ENCODE data around the gene CFAP221.

Gene CFAP221

DNA sequence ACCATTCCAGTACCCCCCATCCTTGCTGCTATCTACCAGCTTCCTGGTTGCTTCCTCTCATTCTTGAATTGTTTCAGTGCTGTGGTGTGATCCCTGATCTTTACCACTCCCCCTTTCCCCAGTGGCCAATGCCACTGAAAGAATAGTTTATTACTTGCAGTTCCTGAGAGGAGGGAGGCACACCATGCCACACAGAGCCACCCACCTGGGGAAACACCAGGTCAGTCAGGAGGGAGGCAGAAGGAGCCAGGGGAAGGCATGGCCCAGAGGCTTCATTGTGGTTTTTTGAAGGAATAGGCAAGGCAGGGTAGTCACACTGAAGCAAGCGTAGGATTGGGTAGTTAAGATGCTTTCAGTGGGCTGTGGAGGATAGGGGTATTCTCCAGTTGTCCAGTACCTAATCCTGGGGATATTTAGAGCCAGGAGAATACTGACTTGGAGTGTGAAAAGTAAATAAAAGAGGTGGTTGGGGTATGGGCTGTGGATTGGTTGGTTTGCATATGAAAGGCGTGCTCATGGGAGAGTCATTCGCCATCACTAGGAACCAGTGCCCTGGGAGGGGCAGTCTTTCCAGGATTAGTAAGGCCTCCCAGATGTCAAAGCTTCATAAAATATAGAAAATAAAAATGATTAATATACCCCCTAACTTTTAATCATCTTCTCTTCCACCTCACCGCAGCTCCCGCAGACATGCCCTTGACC is 128.1 kb downstream of the CFAP221 start:
- DNase-seq (no peak), ATAC-seq (peak; percentile 19)
- Mint-ChIP-seq H3K4me3 (no peak overlapping the region), H3K4me1 (no peaks in the 10 kb centered on the region), H3K27ac (no peak overlapping the region), H3K9me3 (no peaks in the 10 kb centered on the region), H3K27me3 (no peaks in the 10 kb centered on the region)

DNA sequence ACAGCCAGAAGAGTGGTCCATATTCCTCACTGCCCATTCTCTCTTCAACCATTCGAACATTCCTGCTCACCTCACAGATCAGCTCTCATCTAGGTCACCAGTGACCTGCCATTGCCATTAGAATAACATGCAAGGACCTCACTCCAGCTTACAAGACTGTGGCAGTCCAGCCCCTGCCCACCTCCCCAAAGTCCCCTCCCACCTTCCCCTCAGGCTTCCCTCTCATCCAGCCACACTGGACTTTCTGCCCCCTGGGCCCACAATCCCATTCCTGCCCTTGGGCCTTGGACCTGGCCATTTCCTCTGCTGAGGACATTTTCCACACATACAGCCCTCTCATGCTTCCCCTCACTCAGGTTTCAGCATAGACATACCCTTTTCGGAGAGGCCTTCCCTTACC is 129.5 kb downstream of the CFAP221 start:
- no peak for DNase-seq
- no peak for ATAC-seq
- Mint-ChIP-seq H3K4me1 (peaks cover 7% of the 10 kb centered on the region), H3K27me3 (no peaks in the 10 kb centered on the region), H3K27ac (peak overlapping the region in 1 of 2 donors; percentile 26), H3K9me3 (peaks cover 0 to 7% of the 10 kb centered on the region in 2 donors), H3K4me3 (no peak overlapping the region)

DNA sequence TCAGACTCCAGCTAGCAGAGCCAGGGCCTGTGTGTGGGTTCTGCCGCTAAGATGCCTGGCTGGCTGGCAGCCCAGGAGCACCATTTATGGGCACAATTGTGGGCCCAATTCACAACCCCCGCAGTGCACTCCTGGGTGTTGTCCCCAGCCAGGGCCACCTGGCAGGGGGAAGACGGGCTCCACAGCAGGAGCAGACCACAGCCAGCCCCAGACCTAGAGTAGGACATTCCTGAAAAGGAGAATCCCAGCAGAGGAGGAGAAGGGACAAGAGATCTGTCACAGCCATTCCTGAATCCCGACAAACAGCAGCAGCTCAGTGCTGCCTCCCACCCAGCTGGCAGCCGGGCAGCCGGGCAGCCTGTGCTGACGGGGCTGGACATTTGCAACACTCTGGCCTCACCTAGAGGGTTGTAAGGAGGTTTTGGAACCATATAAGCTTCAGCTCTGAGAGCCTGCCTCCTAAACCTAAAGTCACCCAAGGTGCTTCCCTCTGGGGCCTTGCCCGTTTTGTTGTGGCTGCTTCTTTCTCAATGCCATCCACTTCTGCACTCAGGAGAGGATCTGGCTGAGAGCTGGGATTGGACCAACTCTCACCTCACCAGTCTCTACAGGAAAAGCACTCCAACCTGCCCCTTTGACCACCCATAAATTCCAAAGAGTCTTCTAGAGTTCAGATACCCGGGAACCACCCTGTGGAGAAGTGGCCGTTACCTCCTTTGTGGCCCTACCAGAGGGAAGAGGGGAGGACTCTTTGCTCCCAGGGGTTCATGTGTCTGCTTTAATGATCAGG is 130.7 kb downstream of the CFAP221 start:
- DNase-seq = no peak
- ATAC-seq = no peak
- Mint-ChIP-seq H3K27ac (no peak overlapping the region), H3K4me3 (no peak overlapping the region), H3K27me3 (no peaks in the 10 kb centered on the region), H3K9me3 (peaks cover 0 to 7% of the 10 kb centered on the region in 2 donors), H3K4me1 (peaks cover 12% of the 10 kb centered on the region)

DNA sequence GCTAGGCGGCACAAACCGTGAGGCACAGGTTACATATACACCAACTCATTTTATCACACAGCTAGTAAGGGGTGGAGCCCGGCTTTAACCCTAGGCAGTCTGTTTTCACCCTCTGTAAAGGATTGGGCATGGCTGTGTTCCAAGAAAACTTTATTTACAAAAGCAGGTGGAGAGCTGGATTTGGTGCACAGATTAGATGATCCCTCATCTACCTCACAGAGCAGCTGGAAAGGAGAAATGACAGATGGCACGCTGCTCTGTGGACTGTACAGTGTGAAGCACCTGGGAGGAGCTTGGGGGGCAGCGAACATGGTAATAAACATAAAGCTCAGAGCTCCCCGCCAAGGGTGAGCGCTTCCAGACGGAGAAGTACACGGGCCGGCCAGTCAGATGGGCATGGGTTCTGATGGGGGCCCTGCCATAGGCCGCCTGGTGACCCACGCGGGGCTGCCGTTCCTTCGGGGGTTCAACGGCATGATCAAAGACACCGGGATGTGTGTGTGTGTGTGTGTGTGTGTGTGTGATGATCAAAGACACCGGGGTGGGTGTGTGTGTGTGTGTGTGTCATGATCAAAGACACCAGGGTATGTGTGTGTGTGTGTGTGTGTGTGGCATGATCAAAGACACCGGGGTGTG is 133.9 kb downstream of the CFAP221 start:
- no peaks in the 10 kb centered on the region for H3K27me3 Mint-ChIP-seq
- H3K4me1 Mint-ChIP-seq = peaks cover 34% of the 10 kb centered on the region
- H3K9me3 Mint-ChIP-seq = peaks cover 0 to 7% of the 10 kb centered on the region in 2 donors
- H3K27ac Mint-ChIP-seq = peak overlapping the region; percentile 93 to 97
- no peak for DNase-seq
- peak overlapping the region; percentile 87 to 92 for H3K4me3 Mint-ChIP-seq
- ATAC-seq = peak; percentile 13

DNA sequence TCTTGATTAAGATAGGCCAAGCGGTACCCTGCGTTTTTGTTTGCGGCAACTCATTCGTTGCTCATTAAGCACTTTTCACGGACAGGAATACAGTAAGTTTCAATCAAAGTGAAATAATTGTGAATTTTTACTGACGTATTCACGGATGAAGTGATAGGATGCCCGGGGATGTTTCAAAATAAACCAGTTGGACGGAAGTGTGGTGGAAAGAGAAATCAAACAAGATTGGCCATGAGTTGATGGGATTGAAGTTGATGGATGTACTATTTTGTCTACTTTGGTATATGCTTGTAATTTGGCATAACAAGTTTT is 135.2 kb downstream of the CFAP221 start:
- Mint-ChIP-seq H3K4me1 (peaks cover 46% of the 10 kb centered on the region), H3K4me3 (peak overlapping the region; percentile 87 to 92), H3K27me3 (no peaks in the 10 kb centered on the region), H3K27ac (peak overlapping the region; percentile 89 to 92), H3K9me3 (peaks cover 0 to 7% of the 10 kb centered on the region in 2 donors)
- ATAC-seq = no peak
- DNase-seq = no peak

DNA sequence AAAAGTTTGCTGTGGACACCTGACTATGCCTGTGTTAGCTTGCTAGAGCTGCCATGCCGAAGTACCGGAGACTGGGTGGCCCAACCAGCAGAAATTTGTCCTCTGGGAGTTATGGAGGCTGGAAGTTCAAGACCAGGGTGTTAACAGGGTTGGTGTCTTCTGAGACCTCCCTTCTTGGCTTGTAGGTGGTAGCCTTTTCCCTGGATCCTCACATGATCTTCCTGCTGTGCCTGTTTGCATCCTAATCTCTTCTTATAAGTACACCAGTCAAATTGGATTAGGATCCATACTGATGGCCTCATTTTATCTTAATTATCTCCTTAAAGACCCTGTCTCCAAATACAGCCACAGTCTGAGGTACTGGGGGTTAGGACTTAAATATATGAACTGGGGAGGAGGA is 135.6 kb downstream of the CFAP221 start:
- Mint-ChIP-seq H3K27ac (peak overlapping the region; percentile 89 to 92), H3K9me3 (peaks cover 0 to 7% of the 10 kb centered on the region in 2 donors), H3K4me3 (peak overlapping the region; percentile 87 to 92), H3K4me1 (peaks cover 46% of the 10 kb centered on the region), H3K27me3 (no peaks in the 10 kb centered on the region)
- no peak for DNase-seq
- no peak for ATAC-seq

DNA sequence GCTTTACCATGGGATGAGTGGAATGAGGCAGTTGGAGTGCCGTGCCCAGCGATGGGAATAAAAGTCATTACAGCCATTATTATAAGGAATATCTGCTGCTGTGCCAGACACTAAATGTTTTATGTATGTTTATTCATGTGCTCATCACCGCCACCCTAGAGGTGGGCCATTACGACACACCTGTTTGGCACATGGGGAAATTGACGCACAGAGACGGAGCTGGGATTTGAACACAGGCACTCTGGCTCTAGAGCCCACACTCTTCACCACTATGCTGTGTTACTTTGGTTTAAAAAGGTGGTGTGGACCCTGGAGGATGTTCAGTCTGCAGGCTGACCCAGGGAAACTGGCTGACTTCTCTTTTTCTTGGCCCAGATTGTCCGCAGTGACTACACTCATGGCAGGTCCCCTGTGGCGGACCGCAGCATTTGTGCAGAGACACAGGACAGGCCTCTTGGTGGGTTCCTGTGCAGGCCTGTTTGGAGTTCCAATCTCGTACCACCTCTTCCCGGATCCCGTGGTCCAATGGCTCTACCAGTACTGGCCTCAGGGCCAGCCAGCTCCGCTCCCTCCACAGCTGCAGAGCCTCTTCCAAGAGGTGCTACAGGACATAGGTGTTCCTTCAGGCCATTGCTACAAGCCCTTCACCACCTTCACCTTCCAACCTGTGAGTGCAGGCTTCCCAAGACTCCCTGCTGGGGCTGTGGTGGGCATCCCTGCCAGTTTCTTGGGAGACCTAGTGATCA is 136.4 kb downstream of the CFAP221 start:
- peaks cover 46% of the 10 kb centered on the region for H3K4me1 Mint-ChIP-seq
- H3K27me3 Mint-ChIP-seq = no peaks in the 10 kb centered on the region
- no peak overlapping the region for H3K27ac Mint-ChIP-seq
- peak overlapping the region; percentile 87 to 92 for H3K4me3 Mint-ChIP-seq
- peaks cover 0 to 7% of the 10 kb centered on the region in 2 donors for H3K9me3 Mint-ChIP-seq
- ATAC-seq (no peak), DNase-seq (no peak)

DNA sequence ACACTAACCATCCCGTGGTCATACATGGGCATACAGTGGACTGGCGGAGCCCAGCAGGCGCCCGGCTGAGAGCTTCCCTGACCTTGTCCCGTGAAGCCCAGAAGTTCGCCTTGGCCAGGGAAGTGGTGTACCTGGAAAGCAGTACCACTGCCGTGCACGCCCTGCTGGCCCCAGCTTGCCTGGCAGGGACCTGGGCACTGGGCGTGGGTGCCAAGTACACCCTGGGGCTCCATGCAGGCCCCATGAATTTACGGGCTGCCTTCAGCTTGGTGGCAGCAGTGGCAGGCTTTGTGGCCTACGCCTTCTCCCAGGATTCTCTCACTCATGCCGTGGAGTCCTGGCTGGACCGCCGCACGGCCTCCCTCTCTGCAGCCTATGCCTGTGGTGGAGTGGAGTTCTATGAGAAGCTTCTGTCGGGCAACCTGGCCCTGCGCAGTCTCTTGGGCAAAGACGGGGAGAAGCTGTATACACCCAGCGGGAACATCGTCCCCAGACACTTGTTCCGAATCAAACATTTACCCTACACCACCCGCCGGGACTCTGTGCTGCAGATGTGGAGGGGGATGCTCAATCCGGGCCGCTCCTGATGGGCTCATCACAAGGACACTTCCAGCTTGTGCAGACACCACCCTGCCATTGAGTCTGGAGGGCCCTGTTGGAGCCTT is 137.1 kb downstream of the CFAP221 start:
- H3K4me1 Mint-ChIP-seq = peaks cover 46% of the 10 kb centered on the region
- no peak overlapping the region for H3K27ac Mint-ChIP-seq
- DNase-seq (no peak), ATAC-seq (no peak)
- no peaks in the 10 kb centered on the region for H3K27me3 Mint-ChIP-seq
- peaks cover 0 to 7% of the 10 kb centered on the region in 2 donors for H3K9me3 Mint-ChIP-seq
- peak overlapping the region; percentile 56 for H3K4me3 Mint-ChIP-seq

DNA sequence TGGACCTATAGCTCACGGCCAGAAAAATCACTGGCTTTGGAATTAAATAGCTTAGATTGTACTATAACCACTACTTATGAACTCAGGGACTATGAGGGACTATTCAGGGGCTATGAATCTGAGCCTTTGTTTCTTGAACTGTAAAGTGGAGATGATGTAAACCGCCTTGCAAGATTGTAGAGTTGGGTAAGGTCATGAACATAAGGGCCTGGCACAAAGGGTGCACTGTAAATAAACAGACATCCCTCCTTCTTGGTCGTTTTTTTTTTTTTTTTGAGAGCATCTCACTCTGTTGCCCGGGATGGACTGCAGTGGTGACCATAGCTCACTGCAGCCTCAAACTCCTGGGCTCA is 137.6 kb downstream of the CFAP221 start:
- Mint-ChIP-seq H3K27me3 (no peaks in the 10 kb centered on the region), H3K4me1 (peaks cover 46% of the 10 kb centered on the region), H3K4me3 (no peak overlapping the region), H3K9me3 (peaks cover 0 to 7% of the 10 kb centered on the region in 2 donors), H3K27ac (no peak overlapping the region)
- DNase-seq (no peak), ATAC-seq (no peak)

DNA sequence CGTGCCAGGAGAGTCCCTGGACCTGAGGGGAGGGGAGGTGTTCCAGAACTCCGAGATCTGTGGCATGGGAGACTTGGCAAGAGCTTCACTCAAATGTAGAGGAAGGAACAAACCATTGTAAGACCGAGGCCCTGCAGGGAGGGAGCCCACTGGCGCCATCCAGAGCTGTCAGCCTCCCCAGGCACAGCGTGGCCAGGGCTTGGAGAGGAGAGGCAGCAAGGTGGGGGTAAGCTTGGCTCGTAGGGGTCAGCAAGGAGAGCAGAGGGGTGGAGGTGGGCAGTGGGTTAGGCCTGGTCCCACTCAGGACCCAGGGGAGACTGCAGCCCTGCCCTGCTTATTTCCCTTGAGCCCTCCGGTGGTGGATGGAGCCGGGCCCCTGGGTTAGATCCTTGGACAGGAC is 138.3 kb downstream of the CFAP221 start:
- no peak overlapping the region for H3K4me3 Mint-ChIP-seq
- ATAC-seq (no peak), DNase-seq (no peak)
- H3K9me3 Mint-ChIP-seq = peaks cover 0 to 7% of the 10 kb centered on the region in 2 donors
- peak overlapping the region in 1 of 2 donors; percentile 19 for H3K27ac Mint-ChIP-seq
- peaks cover 46% of the 10 kb centered on the region for H3K4me1 Mint-ChIP-seq
- H3K27me3 Mint-ChIP-seq = no peaks in the 10 kb centered on the region

DNA sequence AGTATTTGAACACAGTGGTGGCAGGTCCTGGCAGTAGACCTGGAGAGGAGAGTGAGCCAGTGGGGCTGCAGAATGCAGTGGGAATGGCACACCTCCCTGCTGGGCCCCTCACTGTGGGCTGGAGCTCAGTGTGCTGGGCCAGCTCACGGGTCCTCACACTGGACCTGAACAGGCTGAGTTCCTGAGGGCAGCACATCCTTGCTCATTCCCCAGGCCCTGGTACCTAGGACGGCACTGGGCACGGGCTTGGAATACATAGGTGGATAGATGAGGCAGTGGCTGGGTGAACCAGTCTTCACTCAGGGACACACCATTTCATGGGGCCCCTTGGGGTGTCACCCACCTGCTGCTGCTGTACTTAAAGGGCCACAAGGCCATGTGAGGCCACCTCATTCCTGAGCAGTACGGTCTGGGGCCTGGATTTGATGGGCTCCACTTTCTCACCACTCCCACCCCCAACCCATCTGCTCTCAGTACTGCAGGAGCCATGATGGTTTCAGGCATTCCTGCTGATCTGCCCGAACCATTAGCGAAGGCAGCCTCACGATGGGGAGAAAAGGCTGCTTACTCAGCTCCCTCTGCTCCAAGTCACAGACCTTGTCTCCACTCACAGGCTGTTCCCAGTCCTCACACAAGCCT is 138.9 kb downstream of the CFAP221 start:
- no peak overlapping the region for H3K4me3 Mint-ChIP-seq
- H3K9me3 Mint-ChIP-seq = peaks cover 0 to 4% of the 10 kb centered on the region in 2 donors
- H3K4me1 Mint-ChIP-seq = peaks cover 43% of the 10 kb centered on the region
- ATAC-seq (no peak), DNase-seq (no peak)
- no peaks in the 10 kb centered on the region for H3K27me3 Mint-ChIP-seq
- H3K27ac Mint-ChIP-seq = no peak overlapping the region

DNA sequence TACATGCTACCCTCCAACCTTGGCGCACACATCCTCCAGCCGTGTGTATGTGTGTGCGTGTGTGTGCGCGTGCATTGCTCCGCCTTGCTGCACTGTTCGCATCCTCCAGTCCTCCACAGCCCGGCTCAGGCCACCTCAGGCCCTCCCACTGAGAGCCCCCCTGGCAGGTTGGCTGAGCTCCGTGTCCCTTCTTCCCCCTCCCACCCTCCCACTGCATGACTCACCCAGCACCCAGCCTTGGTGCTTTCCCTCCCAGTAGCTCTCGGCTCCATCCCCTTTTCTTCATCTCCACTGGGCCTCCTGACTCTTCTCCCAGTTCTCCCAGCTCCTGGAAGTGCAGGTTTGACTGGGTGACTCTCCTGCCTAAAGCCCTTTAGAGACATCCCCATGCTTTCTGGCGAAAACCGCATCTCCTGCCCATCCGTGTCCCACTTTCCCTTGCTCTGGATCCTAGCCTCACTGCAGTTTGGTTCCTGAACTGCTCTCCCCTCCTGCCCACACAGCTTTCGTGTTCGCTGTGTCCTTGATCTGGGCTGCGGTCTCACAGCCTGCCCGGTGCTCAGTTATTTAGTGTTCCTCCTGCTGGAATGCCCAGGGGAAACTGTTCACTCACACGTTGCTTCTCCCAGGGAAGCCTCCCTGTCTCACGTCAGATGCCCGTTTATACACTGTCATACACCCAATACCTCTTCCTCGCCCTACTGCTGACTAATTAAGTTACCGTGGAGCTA is 139.6 kb downstream of the CFAP221 start:
- Mint-ChIP-seq H3K4me3 (no peak overlapping the region), H3K4me1 (peaks cover 40% of the 10 kb centered on the region)

DNA sequence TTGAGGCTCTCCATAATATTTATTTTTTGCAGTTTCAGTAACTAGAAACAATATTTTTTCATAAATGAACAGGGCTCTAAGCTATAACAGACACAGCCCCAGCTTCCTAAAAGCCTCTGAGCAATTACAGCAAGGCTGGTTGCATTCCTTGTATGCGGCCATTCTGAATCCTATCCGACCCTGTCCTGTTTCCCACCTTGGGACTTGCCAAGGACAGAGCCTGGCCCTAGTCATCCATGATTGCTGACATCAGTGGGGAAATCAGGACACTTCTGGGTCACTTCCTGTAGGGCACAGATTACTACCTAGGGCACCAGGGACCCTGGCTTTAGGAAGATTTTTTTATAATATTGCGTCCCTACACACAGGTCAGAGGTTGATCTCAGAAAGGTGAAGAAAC is 140.3 kb downstream of the CFAP221 start:
- DNase-seq (no peak), ATAC-seq (no peak)
- Mint-ChIP-seq H3K9me3 (no peaks in the 10 kb centered on the region), H3K27ac (no peak overlapping the region), H3K27me3 (no peaks in the 10 kb centered on the region), H3K4me3 (no peak overlapping the region), H3K4me1 (peaks cover 38% of the 10 kb centered on the region)

More for the DNA sequence above, 139.6 kb downstream of the CFAP221 start:
- DNase-seq (no peak), ATAC-seq (no peak)
- H3K27me3 Mint-ChIP-seq = no peaks in the 10 kb centered on the region
- peak overlapping the region in 1 of 2 donors; percentile 50 for H3K27ac Mint-ChIP-seq
- H3K9me3 Mint-ChIP-seq = no peaks in the 10 kb centered on the region

DNA sequence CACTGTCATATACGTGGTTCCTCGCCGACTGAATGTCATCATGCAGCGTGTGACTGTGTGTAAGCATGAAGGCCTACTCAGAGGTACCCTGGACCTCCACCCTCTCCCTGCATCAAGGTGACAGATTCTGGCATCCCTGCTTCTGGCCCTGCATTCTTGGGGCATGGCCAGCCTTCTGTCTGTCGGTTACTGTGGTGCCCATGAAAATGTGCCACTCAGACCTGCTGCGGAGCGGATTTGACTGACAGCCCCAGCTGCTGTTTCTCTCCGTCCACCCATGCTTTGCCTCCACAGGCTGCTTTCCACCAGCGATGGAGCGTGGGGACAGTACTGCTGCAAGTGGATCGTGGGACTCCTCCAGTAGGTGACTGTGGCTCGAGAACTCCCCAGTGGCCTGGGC is 144.4 kb downstream of the CFAP221 start:
- no peak for DNase-seq
- Mint-ChIP-seq H3K4me3 (no peak overlapping the region), H3K9me3 (no peaks in the 10 kb centered on the region), H3K27ac (no peak overlapping the region), H3K27me3 (no peaks in the 10 kb centered on the region), H3K4me1 (peaks cover 7% of the 10 kb centered on the region)
- ATAC-seq = no peak
